ENCODE measurements around the gene KDELR3.

DNA sequence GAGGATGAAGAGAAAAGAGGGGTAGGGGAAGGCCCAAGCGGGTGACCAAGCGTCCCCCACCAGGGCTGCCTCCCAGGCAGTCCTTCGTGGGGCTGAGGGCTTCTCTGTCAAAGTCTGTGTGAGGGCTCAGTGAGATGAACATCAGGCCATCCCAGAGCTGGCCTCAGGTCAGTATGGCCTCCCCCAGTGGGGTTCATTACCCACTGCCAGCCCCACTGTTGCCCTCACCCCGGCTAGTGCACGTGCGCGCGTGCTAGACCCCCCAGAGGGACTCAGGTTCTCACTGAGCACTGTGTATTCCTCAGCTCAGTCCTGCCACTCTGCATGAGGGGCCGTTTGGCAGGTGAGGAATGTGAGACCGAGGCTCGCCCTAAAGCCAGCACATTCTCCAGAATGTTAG lies 3.3 kb downstream of the KDELR3 start:
- TF ChIP-seq, protein P1, sequence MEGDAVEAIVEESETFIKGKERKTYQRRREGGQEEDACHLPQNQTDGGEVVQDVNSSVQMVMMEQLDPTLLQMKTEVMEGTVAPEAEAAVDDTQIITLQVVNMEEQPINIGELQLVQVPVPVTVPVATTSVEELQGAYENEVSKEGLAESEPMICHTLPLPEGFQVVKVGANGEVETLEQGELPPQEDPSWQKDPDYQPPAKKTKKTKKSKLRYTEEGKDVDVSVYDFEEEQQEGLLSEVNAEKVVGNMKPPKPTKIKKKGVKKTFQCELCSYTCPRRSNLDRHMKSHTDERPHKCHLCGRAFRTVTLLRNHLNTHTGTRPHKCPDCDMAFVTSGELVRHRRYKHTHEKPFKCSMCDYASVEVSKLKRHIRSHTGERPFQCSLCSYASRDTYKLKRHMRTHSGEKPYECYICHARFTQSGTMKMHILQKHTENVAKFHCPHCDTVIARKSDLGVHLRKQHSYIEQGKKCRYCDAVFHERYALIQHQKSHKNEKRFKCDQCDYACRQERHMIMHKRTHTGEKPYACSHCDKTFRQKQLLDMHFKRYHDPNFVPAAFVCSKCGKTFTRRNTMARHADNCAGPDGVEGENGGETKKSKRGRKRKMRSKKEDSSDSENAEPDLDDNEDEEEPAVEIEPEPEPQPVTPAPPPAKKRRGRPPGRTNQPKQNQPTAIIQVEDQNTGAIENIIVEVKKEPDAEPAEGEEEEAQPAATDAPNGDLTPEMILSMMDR (IDR thresholded peaks at IDR 0.05; ENCODE audit: low read length) = no peak
- no peak for TF ChIP-seq EZH2 (IDR thresholded peaks at IDR 0.05; ENCODE audit: borderline replicate concordance, low read length)

All from OCI-LY1 (cell line).